ENCODE results near the gene GARNL3.

The GARNL3 gene

GRCh38 chr9:127437497-127438264 is 173.1 kb downstream of the GARNL3 start (continued):
- TF ChIP-seq ZNF677 (tag by site-specific recombination; IDR thresholded peaks at IDR 0.05) (no peak), SALL2 (tag by site-specific recombination; IDR thresholded peaks at IDR 0.05; ENCODE audit: borderline replicate concordance) (no peak), BCL11A (tag by site-specific recombination; IDR thresholded peaks at IDR 0.05; ENCODE audit: low read depth) (no peak), ZNF175 (tag by site-specific recombination; IDR thresholded peaks at IDR 0.05) (no peak), ZFHX2 (tag by site-specific recombination; conservative IDR thresholded peaks at IDR 0.05) (no peak), ZBTB7A (tag by site-specific recombination; IDR thresholded peaks at IDR 0.05; ENCODE audit: low read depth) (no peak), ZSCAN4 (tag by site-specific recombination; IDR thresholded peaks at IDR 0.05) (no peak), KLF10 (tag by site-specific recombination; IDR thresholded peaks at IDR 0.05) (no peak), ZNF140 (tag by site-specific recombination; IDR thresholded peaks at IDR 0.05) (no peak)
- TF ChIP-seq, protein P1, sequence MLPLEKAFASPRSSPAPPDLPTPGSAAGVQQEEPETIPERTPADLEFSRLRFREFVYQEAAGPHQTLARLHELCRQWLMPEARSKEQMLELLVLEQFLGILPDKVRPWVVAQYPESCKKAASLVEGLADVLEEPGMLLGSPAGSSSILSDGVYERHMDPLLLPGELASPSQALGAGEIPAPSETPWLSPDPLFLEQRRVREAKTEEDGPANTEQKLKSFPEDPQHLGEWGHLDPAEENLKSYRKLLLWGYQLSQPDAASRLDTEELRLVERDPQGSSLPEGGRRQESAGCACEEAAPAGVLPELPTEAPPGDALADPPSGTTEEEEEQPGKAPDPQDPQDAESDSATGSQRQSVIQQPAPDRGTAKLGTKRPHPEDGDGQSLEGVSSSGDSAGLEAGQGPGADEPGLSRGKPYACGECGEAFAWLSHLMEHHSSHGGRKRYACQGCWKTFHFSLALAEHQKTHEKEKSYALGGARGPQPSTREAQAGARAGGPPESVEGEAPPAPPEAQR (tag by site-specific recombination; IDR thresholded peaks at IDR 0.05): no peak
- TF ChIP-seq, protein P2, sequence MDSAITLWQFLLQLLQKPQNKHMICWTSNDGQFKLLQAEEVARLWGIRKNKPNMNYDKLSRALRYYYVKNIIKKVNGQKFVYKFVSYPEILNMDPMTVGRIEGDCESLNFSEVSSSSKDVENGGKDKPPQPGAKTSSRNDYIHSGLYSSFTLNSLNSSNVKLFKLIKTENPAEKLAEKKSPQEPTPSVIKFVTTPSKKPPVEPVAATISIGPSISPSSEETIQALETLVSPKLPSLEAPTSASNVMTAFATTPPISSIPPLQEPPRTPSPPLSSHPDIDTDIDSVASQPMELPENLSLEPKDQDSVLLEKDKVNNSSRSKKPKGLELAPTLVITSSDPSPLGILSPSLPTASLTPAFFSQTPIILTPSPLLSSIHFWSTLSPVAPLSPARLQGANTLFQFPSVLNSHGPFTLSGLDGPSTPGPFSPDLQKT (IDR thresholded peaks at IDR 0.05; ENCODE audit: borderline replicate concordance, low read depth, low read length): no peak

- Histone ChIP-seq H3K4me3 (ENCODE audit: low read depth, low read length) (no peak overlapping the region), H3K4me1 (ENCODE audit: control insufficient read depth, insufficient read depth, low read length) (no peaks in the 10 kb centered on the region), H3K36me3 (ENCODE audit: control insufficient read depth in 2 of 2, insufficient read depth in 1 of 2, low read length in 2 of 2) (peaks cover 7 to 92% of the 10 kb centered on the region in 2 experiments; a peak in 2 of 3 replicates), H3K27ac (ENCODE audit: extremely low read depth, low read depth, low read length) (no peak overlapping the region), H3K9me3 (ENCODE audit: control insufficient read depth, insufficient read depth, low read depth, low read length) (no peaks in the 10 kb centered on the region)
- ChIA-PET POLR2A (interaction anchor here (2.2 to 2.8 kb wide), 2 partner anchors 12 to 15 kb away, joined by 9 to 14 read pairs; partner anchors contain the start of genes LRSAM1, RPL12 and ZNF79), CTCF (interaction anchor here (0.6 kb wide), 1 partner anchor 586 kb away, joined by 5 read pairs; no protein-coding TSS in a partner anchor)
- TF ChIP-seq ATF2 (tag by site-specific recombination; IDR thresholded peaks at IDR 0.05; ENCODE audit: low read depth): no peak
- TF ChIP-seq ZNF747 (tag by site-specific recombination; IDR thresholded peaks at IDR 0.05): no peak
- TF ChIP-seq ZNF624 (tag by site-specific recombination; IDR thresholded peaks at IDR 0.05): no peak
- TF ChIP-seq ZBTB8A (tag by site-specific recombination; IDR thresholded peaks at IDR 0.05): no peak
- no peak for TF ChIP-seq ZNF2 (tag by site-specific recombination; IDR thresholded peaks at IDR 0.05)
- TF ChIP-seq ZNF596 (tag by site-specific recombination; IDR thresholded peaks at IDR 0.05): no peak
- TF ChIP-seq ZNF530 (tag by site-specific recombination; IDR thresholded peaks at IDR 0.05; ENCODE audit: low read depth): no peak
- TF ChIP-seq, protein P3, sequence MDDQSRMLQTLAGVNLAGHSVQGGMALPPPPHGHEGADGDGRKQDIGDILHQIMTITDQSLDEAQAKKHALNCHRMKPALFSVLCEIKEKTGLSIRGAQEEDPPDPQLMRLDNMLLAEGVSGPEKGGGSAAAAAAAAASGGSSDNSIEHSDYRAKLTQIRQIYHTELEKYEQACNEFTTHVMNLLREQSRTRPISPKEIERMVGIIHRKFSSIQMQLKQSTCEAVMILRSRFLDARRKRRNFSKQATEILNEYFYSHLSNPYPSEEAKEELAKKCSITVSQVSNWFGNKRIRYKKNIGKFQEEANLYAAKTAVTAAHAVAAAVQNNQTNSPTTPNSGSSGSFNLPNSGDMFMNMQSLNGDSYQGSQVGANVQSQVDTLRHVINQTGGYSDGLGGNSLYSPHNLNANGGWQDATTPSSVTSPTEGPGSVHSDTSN (CRISPR knock-in tag; IDR thresholded peaks at IDR 0.05): no peak
- no peak for TF ChIP-seq ZBTB6 (tag by site-specific recombination; IDR thresholded peaks at IDR 0.05)
- no peak for TF ChIP-seq ZNF248 (tag by site-specific recombination; IDR thresholded peaks at IDR 0.05)
- TF ChIP-seq GLIS1 (tag by site-specific recombination; IDR thresholded peaks at IDR 0.05): no peak
- no peak for TF ChIP-seq CTCF (tag by site-specific recombination; IDR thresholded peaks at IDR 0.05)
- TF ChIP-seq ZNF292 (tag by site-specific recombination; IDR thresholded peaks at IDR 0.05; ENCODE audit: borderline replicate concordance, low read depth): no peak
- TF ChIP-seq ZNF670 (tag by site-specific recombination; IDR thresholded peaks at IDR 0.05; ENCODE audit: low read depth): no peak
- TF ChIP-seq ZNF366 (tag by site-specific recombination; conservative IDR thresholded peaks at IDR 0.05): no peak
Observed at GRCh38 chr9:127438394-127438793, 173.8 kb downstream of the GARNL3 start.
